GM12865 (cell line): Measurements from ENCODE around the gene POU6F2.

Experiments used
- DNase-seq: peaks from one replicate; pipeline ENCODE4 v3.0.0; 2010; ENCODE audit warnings: low read depth
- H3K4me3 ChIP-seq: 2 replicates; pipeline ENCODE4 v1.5.1; 2011; ENCODE audit warnings: mild to moderate bottlenecking, low read depth, low read length, control low read depth
- CTCF ChIP-seq: IDR thresholded peaks from 2 replicates; pipeline ENCODE4 v1.5.1; 2011; ENCODE audit warnings: low read length, control low read depth, low read depth, inconsistent platforms; ENCODE audit not compliant: insufficient read depth; ENCODE audit errors: missing control alignments

Gene POU6F2

GRCh38 chr7:39145283-39145682 lies 167.6 kb downstream of the POU6F2 start:
- no peak for DNase-seq
- no peak for TF ChIP-seq CTCF
- H3K4me3 ChIP-seq, result no peak overlapping the region

- no peak overlapping the region for H3K4me3 ChIP-seq
- TF ChIP-seq CTCF, result no peak
- DNase-seq, result no peak
Measured at GRCh38 chr7:39145935-39146334, 168.2 kb downstream of the POU6F2 start.

- no peak for TF ChIP-seq CTCF
- DNase-seq, result no peak
- H3K4me3 ChIP-seq, result no peak overlapping the region
Measured at GRCh38 chr7:39152701-39153100, 175.0 kb downstream of the POU6F2 start.

- no peak for DNase-seq
- TF ChIP-seq CTCF, result no peak
- no peak overlapping the region for H3K4me3 ChIP-seq
Measured at GRCh38 chr7:39153113-39153512, 175.4 kb downstream of the POU6F2 start.

- H3K4me3 ChIP-seq, result no peak overlapping the region
- DNase-seq, result no peak
- TF ChIP-seq CTCF, result no peak
Measured at GRCh38 chr7:39153647-39154046, 175.9 kb downstream of the POU6F2 start.

- no peak for TF ChIP-seq CTCF
- DNase-seq, result no peak
- H3K4me3 ChIP-seq, result no peak overlapping the region
Measured at GRCh38 chr7:39154815-39155214, 177.1 kb downstream of the POU6F2 start.

- no peak for TF ChIP-seq CTCF
- no peak overlapping the region for H3K4me3 ChIP-seq
- DNase-seq, result no peak
Measured at GRCh38 chr7:39158367-39158766, 180.7 kb downstream of the POU6F2 start.
